ENCODE results near the gene ANKRD50. TPM values are rescaled to one million over a fixed set of nuclear protein-coding genes. Genes with fewer than 3 reads are reported as not detected.

ANKRD50 gene
- total and polyA plus RNA-seq, 2 of the 4 experiments (the other 2 are of a cell fraction) = 8.1 to 35.3 TPM

DNA sequence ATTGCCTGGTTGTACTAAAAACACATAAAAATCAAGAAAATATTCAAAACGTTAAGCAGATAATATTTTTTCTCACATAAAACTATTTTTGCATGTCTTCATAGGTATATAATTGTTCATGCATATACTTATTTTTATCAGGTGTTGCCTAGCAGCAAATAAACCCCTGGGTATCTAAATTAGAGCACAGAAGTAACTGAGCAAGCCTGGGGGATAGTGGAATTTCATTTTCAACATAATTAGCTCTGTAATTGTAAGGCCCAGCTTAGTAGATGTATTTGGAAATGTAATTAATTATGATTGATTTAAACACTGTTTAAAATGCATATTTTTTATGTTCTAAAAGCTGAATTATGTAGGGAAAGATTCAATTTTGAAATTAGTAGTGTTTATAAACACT, 82.9 kb downstream of the ANKRD50 start:
- ChIA-PET POLR2A (ENCODE audit: unreplicated experiment) (no interaction called here), CTCF (no interaction called here)
- BruUV-seq (replicated peaks) = no TSS peak
- Histone ChIP-seq H4K8ac (ENCODE audit: low read depth in 2 of 2, low read length in 2 of 2) (no peak overlapping the region), H2AK5ac (ENCODE audit: low read depth, low read length) (no peak overlapping the region), H3K27ac (ENCODE audit: insufficient read depth, low read length) (no peak overlapping the region), H3K14ac (replicated peaks; ENCODE audit: low read depth, low read length) (no peak overlapping the region), H4K20me1 (ENCODE audit: insufficient read depth, low read length) (no peaks in the 10 kb centered on the region), H2BK120ac (ENCODE audit: low read depth, low read length) (no peak overlapping the region), H3K18ac (ENCODE audit: low read depth, low read length) (no peak overlapping the region), H2AK9ac (replicated peaks; ENCODE audit: low read depth, low read length, poor library complexity) (no peak overlapping the region), H2BK20ac (ENCODE audit: low read depth, low read length) (no peak overlapping the region), H3K27me3 (ENCODE audit: control insufficient read depth, insufficient read depth, low read length) (no peaks in the 10 kb centered on the region), H3K56ac (ENCODE audit: extremely low read depth, insufficient read depth, low read length) (no peak overlapping the region), H4K5ac (ENCODE audit: low read depth, low read length) (no peak overlapping the region), H2AFZ (replicated peaks; ENCODE audit: low read length, poor library complexity) (no peak overlapping the region), H3K79me1 (ENCODE audit: low read depth in 1 of 2, low read length in 2 of 2) (no peaks in the 10 kb centered on the region), H3K23ac (ENCODE audit: low read depth, low read length) (no peak overlapping the region), H3K9me3 (ENCODE audit: control insufficient read depth, insufficient read depth, low read length) (no peaks in the 10 kb centered on the region), H3K4me2 (ENCODE audit: low read depth, low read length) (no peak overlapping the region), H3K4me3 (ENCODE audit: insufficient read depth, low read depth, low read length) (no peak overlapping the region), H3K4me1 (ENCODE audit: control insufficient read depth, insufficient read depth, low read length) (no peaks in the 10 kb centered on the region; the same call in 1 of the 2 replicates), H3K4ac (ENCODE audit: low read depth, low read length) (no peak overlapping the region), H2BK15ac (ENCODE audit: low read depth, low read length) (no peak overlapping the region), H2BK5ac (ENCODE audit: low read depth, low read length, poor library complexity, severe bottlenecking) (no peak overlapping the region), H3K9ac (ENCODE audit: low read depth, low read length) (no peak overlapping the region), H4K91ac (ENCODE audit: insufficient read depth, low read depth, low read length) (no peak overlapping the region), H3K9me1 (ENCODE audit: insufficient read depth, low read length) (no peaks in the 10 kb centered on the region), H3K36me3 (ENCODE audit: control insufficient read depth, insufficient read depth, low read length) (no peaks in the 10 kb centered on the region; the same call in 1 of the 2 replicates)
- in situ Hi-C loops (cut with MboI; ENCODE audit: low sequenced_read_pairs) (no loop called here), intact Hi-C loops (cut with micrococcal nuclease) (no loop called here), dilution Hi-C loops (cut with HindIII; ENCODE audit: low sequenced_read_pairs, unreplicated experiment) (no loop called here)
- WGBS, 2 experiments (ENCODE audit: extremely low coverage in 2 of 2, insufficient read length in 1 of 2) = no CpG with 5 or more reads among the region's 1 CpG
- no peak for TF ChIP-seq RFX5 (IDR thresholded peaks at IDR 0.05; ENCODE audit: low read depth, low read length)
- TF ChIP-seq CEBPB (IDR thresholded peaks at IDR 0.05; ENCODE audit: low read depth, low read length) = no peak
- TF ChIP-seq, protein P1, sequence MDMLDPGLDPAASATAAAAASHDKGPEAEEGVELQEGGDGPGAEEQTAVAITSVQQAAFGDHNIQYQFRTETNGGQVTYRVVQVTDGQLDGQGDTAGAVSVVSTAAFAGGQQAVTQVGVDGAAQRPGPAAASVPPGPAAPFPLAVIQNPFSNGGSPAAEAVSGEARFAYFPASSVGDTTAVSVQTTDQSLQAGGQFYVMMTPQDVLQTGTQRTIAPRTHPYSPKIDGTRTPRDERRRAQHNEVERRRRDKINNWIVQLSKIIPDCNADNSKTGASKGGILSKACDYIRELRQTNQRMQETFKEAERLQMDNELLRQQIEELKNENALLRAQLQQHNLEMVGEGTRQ (IDR thresholded peaks at IDR 0.05; ENCODE audit: low read depth, low read length) = no peak
- no peak for TF ChIP-seq POLR2A (IDR thresholded peaks at IDR 0.05; ENCODE audit: low read depth, low read length)
- no peak for TF ChIP-seq NFE2L2 (IDR thresholded peaks at IDR 0.05; ENCODE audit: low read depth, low read length)
- no peak for TF ChIP-seq SMC3 (IDR thresholded peaks at IDR 0.05; ENCODE audit: low read depth, low read length)
- no peak for TF ChIP-seq BHLHE40 (IDR thresholded peaks at IDR 0.05; ENCODE audit: low read depth, low read length)
- TF ChIP-seq MXI1 (IDR thresholded peaks at IDR 0.05; ENCODE audit: borderline replicate concordance, low read depth, low read length) = no peak
- TF ChIP-seq RCOR1 (IDR thresholded peaks at IDR 0.05; ENCODE audit: insufficient replicate concordance, low read length) = no peak
- no peak for TF ChIP-seq RAD21 (IDR thresholded peaks at IDR 0.05; ENCODE audit: low read length)
- TF ChIP-seq, protein P2, sequence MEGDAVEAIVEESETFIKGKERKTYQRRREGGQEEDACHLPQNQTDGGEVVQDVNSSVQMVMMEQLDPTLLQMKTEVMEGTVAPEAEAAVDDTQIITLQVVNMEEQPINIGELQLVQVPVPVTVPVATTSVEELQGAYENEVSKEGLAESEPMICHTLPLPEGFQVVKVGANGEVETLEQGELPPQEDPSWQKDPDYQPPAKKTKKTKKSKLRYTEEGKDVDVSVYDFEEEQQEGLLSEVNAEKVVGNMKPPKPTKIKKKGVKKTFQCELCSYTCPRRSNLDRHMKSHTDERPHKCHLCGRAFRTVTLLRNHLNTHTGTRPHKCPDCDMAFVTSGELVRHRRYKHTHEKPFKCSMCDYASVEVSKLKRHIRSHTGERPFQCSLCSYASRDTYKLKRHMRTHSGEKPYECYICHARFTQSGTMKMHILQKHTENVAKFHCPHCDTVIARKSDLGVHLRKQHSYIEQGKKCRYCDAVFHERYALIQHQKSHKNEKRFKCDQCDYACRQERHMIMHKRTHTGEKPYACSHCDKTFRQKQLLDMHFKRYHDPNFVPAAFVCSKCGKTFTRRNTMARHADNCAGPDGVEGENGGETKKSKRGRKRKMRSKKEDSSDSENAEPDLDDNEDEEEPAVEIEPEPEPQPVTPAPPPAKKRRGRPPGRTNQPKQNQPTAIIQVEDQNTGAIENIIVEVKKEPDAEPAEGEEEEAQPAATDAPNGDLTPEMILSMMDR (conservative IDR thresholded peaks at IDR 0.05; ENCODE audit: low read depth, low read length) = no peak
- ATAC-seq (ENCODE audit: low read depth) (no peak), DNase-seq (no peak)

Measured in IMR-90 (cell line).